ENCODE results near the gene UNK.

UNK gene

DNA sequence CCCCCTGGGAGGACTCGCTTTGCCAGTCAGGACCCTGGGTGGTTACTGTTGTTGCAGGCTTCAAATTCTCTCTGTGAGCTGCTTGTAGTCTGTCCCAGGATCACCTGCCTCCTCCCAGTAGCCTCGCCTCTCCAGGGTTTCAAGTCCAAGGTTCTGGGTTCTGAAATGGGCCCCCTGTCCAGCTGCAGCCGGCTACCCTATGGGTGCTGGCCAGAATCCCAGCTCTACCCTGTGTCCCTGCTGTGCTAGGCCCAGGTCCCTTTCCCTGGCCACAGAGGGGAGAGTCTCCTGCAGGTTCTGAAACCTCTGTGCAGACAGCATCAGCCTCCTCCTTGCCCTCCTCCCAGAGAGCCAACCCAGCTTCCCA is 38.2 kb downstream of the UNK start:
- TF ChIP-seq CTCF (IDR thresholded peaks at IDR 0.05; ENCODE audit: insufficient read depth, low read depth, low read length, missing control alignments): no peak
- no peak overlapping the region for H3K4me3 ChIP-seq (ENCODE audit: low read depth, low read length)
- no peak for DNase-seq (ENCODE audit: low read depth)

DNA sequence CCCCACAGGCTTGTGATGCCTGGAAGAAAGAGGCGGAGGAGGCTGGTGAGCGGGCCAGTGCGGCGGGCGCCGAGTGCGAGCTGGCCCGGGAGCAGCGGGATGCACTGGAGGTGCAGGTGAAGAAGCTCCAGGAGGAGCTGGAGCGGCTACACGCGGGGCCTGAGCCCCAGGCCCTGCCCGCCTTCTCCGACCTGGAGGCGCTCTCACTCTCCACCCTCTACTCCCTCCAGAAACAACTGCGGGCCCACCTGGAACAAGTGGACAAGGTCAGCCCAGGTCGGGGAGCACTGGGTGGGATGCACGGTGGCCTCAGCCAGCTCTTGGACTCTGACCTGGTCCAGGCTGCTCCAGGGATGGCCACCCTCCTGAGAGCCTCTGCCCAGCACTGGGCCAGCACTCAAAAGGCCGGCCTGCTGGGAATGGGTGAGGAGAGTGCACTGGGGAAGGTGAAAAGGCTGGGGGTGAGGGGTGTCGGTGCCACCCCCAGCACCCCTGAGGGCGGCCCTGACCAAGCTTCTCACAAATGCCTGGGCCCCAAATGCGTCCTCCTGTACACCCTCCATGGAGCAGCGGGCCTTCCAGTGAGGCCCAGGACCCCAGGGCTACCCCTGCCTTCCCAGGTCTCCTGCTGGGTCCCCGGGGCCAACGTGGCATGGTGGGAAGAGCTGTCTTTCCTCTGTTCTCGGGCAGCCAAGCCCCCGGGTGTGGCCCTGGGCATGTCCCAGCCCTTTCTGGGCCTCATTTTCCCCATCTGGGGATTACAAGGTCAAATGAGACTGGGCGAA is 38.8 kb downstream of the UNK start:
- DNase-seq (ENCODE audit: low read depth): no peak
- no peak overlapping the region for H3K4me3 ChIP-seq (ENCODE audit: low read depth, low read length)
- TF ChIP-seq CTCF (IDR thresholded peaks at IDR 0.05; ENCODE audit: insufficient read depth, low read depth, low read length, missing control alignments): no peak

DNA sequence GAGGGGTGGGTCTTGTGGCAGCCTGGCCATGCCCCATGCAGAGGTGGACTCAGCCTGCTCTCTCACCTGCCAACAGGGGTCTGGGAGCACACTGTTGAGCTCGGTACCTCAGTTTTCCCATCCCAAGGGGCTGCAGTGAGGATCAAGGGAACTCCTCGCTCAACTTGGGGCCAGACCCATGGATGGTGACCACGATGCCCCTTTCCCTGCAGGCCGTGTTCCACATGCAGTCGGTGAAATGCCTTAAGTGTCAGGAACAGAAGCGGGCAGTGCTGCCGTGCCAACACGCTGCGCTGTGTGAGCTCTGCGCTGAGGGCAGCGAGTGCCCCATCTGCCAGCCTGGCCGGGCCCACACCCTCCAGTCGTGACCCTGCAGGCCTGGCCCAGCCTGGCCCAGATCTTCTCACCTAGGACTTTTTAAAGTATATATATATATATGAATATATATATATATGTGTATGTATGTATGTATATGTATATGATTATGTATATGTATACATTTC is 39.5 kb downstream of the UNK start:
- no peak for DNase-seq (ENCODE audit: low read depth)
- no peak for TF ChIP-seq CTCF (IDR thresholded peaks at IDR 0.05; ENCODE audit: insufficient read depth, low read depth, low read length, missing control alignments)
- no peak overlapping the region for H3K4me3 ChIP-seq (ENCODE audit: low read depth, low read length)

DNA sequence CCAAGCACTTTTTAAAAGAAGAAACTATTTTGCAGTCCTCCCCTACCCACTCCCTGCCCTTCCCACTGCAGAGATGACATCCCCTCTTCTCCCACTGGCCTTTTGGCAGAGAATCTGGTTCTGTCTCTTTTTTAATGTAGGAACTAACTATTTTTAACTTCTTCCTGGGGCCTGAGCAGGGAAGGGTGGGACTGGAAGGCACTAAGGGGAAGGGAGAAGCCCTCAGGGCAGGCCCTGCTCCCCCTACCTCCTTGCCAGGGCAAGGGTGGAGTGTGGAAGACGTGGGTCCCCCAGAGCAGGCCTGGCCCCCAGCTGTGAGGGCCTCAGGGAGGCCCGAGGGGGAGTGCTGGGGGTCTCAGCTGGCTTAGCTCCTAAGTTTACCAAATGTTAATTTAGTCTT is 40.1 kb downstream of the UNK start:
- DNase-seq (ENCODE audit: low read depth): no peak
- no peak overlapping the region for H3K4me3 ChIP-seq (ENCODE audit: low read depth, low read length)
- TF ChIP-seq CTCF (IDR thresholded peaks at IDR 0.05; ENCODE audit: insufficient read depth, low read depth, low read length, missing control alignments): no peak

DNA sequence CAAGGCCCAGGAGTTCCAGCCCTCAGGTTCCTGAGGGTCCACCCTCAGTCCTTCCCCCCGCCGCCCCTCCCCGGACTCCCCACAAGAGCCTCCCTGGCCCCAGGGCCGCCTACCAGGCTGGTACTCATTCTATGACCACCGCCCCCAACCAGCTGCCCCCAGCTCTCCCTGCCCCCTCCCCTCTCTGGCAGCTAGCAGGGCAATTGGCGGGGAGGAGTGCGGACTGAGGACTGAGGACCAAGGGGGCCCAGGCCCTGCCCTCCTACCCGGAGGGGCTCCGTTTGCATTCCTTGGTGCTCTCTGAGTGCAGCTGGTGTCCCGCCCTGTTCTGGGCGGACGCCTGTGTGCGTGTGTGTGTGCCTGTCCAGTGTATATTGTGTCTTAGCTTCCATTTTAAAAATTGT is 40.5 kb downstream of the UNK start:
- no peak overlapping the region for H3K4me3 ChIP-seq (ENCODE audit: low read depth, low read length)
- DNase-seq (ENCODE audit: low read depth): no peak
- TF ChIP-seq CTCF (IDR thresholded peaks at IDR 0.05; ENCODE audit: insufficient read depth, low read depth, low read length, missing control alignments): no peak

DNA sequence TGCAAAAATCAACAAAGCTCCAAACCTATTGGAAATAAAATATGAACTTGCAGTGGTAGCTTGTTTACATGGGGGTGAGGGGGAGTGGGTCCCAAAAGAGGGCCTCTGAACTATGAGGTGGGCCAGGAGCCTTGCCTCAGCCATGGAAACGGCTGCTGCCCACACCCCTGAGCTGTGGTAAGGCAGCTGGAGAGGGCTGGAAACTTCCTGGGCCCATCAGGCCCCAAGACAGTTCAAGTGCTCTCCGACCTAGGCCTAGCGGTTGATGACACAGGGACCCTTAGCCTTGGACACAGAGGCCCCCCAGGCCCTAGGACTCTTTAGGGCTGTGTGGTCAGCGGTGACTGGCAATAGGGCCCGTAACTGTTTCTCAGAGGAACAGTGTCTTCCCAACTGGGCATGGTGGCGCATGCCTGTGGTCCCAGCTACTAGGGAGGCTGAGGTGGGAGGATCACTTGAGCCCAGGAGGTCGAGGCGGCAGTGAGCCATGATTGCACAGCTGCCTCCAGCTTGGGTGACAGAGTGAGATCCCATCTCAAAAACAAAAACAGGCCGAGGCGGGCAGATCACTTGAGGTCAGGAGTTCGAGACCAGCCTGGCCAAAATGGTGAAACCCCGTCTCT is 41.3 kb downstream of the UNK start:
- no peak overlapping the region for H3K4me3 ChIP-seq (ENCODE audit: low read depth, low read length)
- no peak for DNase-seq (ENCODE audit: low read depth)
- TF ChIP-seq CTCF (IDR thresholded peaks at IDR 0.05; ENCODE audit: insufficient read depth, low read depth, low read length, missing control alignments): no peak

Data from GM12865 (cell line).